HEK293T (cell line): ENCODE measurements around the gene USP21.

Source experiments
- CTCF ChIA-PET: fragments of 350-600 bp; formaldehyde crosslinking; extraction: SDS; loops from one replicate; lab custom pipeline; 2021; ENCODE audit warnings: antibody characterized with exemption, inconsistent platforms; lab: Yijun Ruan, JAX
- POLR2A ChIA-PET: fragments of 350-600 bp; formaldehyde crosslinking; extraction: SDS; loops from one replicate; lab custom pipeline; 2020; ENCODE audit warnings: antibody characterized with exemption, inconsistent platforms; lab: Yijun Ruan, JAX
- DNase-seq: peaks from one replicate; pipeline ENCODE4 v3.0.0; 2012; ENCODE audit warnings: mixed read lengths; ENCODE audit errors: extremely low spot score
- ARNT ChIP-seq: fragments of 450-650 bp; IDR thresholded peaks from 2 replicates; pipeline ENCODE4 v1.6.1; 2017; ENCODE audit warnings: mild to moderate bottlenecking
- BHLHE40 ChIP-seq: fragments of 450-650 bp; IDR thresholded peaks from 2 replicates; pipeline ENCODE4 v1.6.1; 2016; ENCODE audit warnings: mild to moderate bottlenecking, moderate library complexity, borderline replicate concordance
- CTBP1 ChIP-seq: fragments of 450-650 bp; IDR thresholded peaks from 2 replicates; pipeline ENCODE4 v1.6.1; 2016; ENCODE audit warnings: borderline replicate concordance
- ELF4 ChIP-seq: fragments of 450-650 bp; IDR thresholded peaks from 2 replicates; pipeline ENCODE4 v1.6.1; 2017; ENCODE audit warnings: antibody characterized with exemption
- FOXA1 ChIP-seq: fragments of 450-650 bp; IDR thresholded peaks from 2 replicates; pipeline ENCODE4 v1.6.1; 2016; ENCODE audit warnings: mild to moderate bottlenecking
- FOXK2 ChIP-seq: fragments of 450-650 bp; IDR thresholded peaks from 2 replicates; pipeline ENCODE4 v1.6.1; 2016; ENCODE audit warnings: mild to moderate bottlenecking
- FOXM1 ChIP-seq: fragments of 450-650 bp; IDR thresholded peaks from 2 replicates; pipeline ENCODE4 v1.6.1; 2017; ENCODE audit warnings: mild to moderate bottlenecking, borderline replicate concordance
- HDGF ChIP-seq: fragments of 450-650 bp; IDR thresholded peaks from 2 replicates; pipeline ENCODE4 v1.6.1; 2017; ENCODE audit warnings: antibody characterized with exemption, borderline replicate concordance
- L3MBTL2 ChIP-seq: fragments of 450-650 bp; conservative IDR thresholded peaks from 2 replicates; pipeline ENCODE4 v1.6.1; 2016; ENCODE audit warnings: mild to moderate bottlenecking
- LEF1 ChIP-seq: fragments of 450-650 bp; IDR thresholded peaks from 2 replicates; pipeline ENCODE4 v1.6.1; 2017; ENCODE audit warnings: mild to moderate bottlenecking, borderline replicate concordance
- NFRKB ChIP-seq: fragments of 450-650 bp; IDR thresholded peaks from 2 replicates; pipeline ENCODE4 v1.6.1; 2016; ENCODE audit warnings: mild to moderate bottlenecking, moderate library complexity
- PKNOX1 ChIP-seq: fragments of 450-650 bp; IDR thresholded peaks from 2 replicates; pipeline ENCODE4 v1.6.1; 2016
- SP1 ChIP-seq: fragments of 450-650 bp; IDR thresholded peaks from 2 replicates; pipeline ENCODE4 v1.6.1; 2017
- SUZ12 ChIP-seq: fragments of 450-650 bp; IDR thresholded peaks from 2 replicates; pipeline ENCODE4 v1.6.1; 2016; ENCODE audit warnings: mild to moderate bottlenecking
- TARDBP ChIP-seq: fragments of 450-650 bp; IDR thresholded peaks from 2 replicates; pipeline ENCODE4 v1.6.1; 2016
- ZNF384 ChIP-seq: fragments of 450-650 bp; IDR thresholded peaks from 2 replicates; pipeline ENCODE4 v1.6.1; 2016

Gene USP21

DNA sequence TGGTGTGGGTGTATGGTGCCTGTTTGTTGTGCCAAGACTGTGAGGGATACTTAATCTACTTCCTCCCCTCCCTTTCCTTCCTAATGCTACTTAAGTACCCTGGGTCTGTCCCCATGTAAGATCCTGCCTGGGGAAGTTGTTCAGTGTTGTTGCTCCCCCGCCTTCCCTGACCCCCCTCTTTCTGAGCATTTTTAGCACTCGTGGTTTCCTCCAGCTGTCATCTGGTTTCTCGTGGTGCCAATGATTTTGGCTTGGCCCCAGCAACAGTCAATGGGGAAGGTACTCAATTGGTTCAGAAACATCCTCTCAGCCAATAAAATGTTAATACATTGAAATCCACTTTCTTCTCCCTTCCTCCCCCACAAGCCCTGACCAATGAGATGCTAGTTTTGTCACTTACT lies 26.0 kb downstream of the USP21 start:
- TF ChIP-seq ZNF384 (no peak), CTBP1 (no peak)
- ChIA-PET POLR2A (no interaction called here), CTCF (no interaction called here)
- DNase-seq, result no peak

- POLR2A ChIA-PET, result interaction anchor here (1.0 kb wide), 1 partner anchor 16 kb away, joined by 3 read pairs; the partner anchor contains the start of gene NDUFS2
- CTCF ChIA-PET, result no interaction called here
- DNase-seq, result no peak
- no peak for TF ChIP-seq HDGF
- TF ChIP-seq FOXK2, result no peak
- TF ChIP-seq ARNT, result no peak
- TF ChIP-seq CTBP1, result no peak
- no peak for TF ChIP-seq BHLHE40
- TF ChIP-seq PKNOX1, result no peak
- no peak for TF ChIP-seq NFRKB
- no peak for TF ChIP-seq FOXM1
- no peak for TF ChIP-seq ZNF384
- TF ChIP-seq ELF4, result no peak
- no peak for TF ChIP-seq SUZ12
- no peak for TF ChIP-seq LEF1
- TF ChIP-seq FOXA1, result no peak
Measured at GRCh38 chr1:161185732-161186311, 26.5 kb downstream of the USP21 start.

GRCh38 chr1:161187311-161187710 lies 28.0 kb downstream of the USP21 start:
- ChIA-PET POLR2A (interaction anchor here (1.4 kb wide), 1 partner anchor 14 kb away, joined by 4 read pairs; the partner anchor contains the start of gene NDUFS2), CTCF (no interaction called here)
- no peak for DNase-seq
- TF ChIP-seq TARDBP (no peak), FOXM1 (no peak), LEF1 (no peak), L3MBTL2 (no peak), PKNOX1 (no peak), HDGF (no peak), FOXK2 (no peak), ELF4 (no peak), FOXA1 (no peak), NFRKB (no peak), ARNT (no peak), CTBP1 (no peak), ZNF384 (no peak), SP1 (no peak), SUZ12 (no peak), BHLHE40 (no peak)

DNA sequence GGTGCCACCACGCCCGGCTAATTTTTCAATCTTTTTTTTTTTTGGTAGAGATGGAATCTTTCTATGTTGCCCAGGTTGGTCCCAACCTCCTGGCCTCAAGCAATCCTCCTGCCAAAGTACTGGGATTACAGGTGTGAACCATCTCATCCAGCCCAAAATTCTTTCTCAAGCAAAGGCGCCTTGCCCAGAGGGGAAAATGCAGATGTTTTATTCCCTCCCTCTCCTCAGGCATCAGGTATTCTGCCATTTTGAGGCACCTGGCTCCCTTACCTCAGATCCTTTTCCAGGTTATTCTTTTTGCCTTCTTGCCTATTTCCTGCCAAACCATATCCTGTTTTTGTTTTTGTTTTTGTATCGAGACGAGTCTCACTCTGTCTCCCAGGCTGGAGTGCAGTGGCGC lies 29.1 kb downstream of the USP21 start:
- no peak for DNase-seq
- no peak for TF ChIP-seq FOXK2
- no peak for TF ChIP-seq FOXA1
- no peak for TF ChIP-seq SUZ12
- no peak for TF ChIP-seq BHLHE40
- TF ChIP-seq ZNF384, result no peak
- no peak for TF ChIP-seq CTBP1
- no peak for TF ChIP-seq SP1
- no peak for TF ChIP-seq ELF4
- TF ChIP-seq NFRKB, result no peak
- no peak for TF ChIP-seq L3MBTL2
- no peak for TF ChIP-seq PKNOX1
- no peak for TF ChIP-seq TARDBP
- TF ChIP-seq LEF1, result no peak
- no peak for TF ChIP-seq FOXM1
- no peak for TF ChIP-seq ARNT
- POLR2A ChIA-PET, result interaction anchor here (1.4 kb wide), 1 partner anchor 13 kb away, joined by 4 read pairs; the partner anchor contains the start of gene NDUFS2
- CTCF ChIA-PET, result no interaction called here

GRCh38 chr1:161189036-161189435 lies 29.7 kb downstream of the USP21 start:
- DNase-seq, result no peak
- POLR2A ChIA-PET, result no interaction called here
- TF ChIP-seq ZNF384 (no peak), TARDBP (no peak), NFRKB (no peak), FOXM1 (no peak), CTBP1 (no peak), HDGF (no peak), SP1 (no peak), ARNT (no peak), FOXA1 (no peak), SUZ12 (no peak)
- CTCF ChIA-PET, result no interaction called here

DNA sequence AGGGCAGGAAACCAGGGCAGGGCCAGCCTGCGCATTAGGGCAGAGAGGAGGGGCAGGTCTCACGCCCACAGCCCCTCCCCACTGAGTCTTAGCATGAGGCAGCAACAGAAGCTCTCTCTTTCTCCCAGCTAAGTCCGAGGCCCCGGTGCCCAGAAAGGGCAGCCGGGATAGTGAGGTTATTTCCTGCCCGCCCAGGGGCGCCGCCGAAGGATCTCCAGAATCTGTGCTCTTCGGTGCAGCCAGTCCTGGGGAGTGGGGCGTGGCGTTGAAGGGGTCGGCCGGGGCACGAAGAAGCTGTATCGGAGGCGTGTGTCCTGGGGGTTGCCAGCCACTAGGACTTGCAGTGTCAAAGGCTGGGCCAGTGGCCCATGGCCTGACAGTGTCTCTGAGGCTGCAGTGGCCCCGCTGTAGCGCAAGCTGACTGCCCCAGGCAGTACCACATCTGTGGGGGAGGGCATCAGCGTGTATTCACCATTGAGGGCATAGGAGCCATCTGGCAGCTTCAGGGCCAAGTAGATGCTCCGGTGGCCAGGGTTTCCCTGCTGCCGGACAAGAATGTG lies 31.7 kb downstream of the USP21 start:
- no peak for DNase-seq
- CTCF ChIA-PET, result interaction anchor here (1.0 to 2.2 kb wide), 5 partner anchors 8 to 191 kb away, joined by 3 to 7 read pairs (median 4); partner anchors contain the start of genes PPOX and TOMM40L
- POLR2A ChIA-PET, result interaction anchor here (0.8 to 1.1 kb wide), 2 partner anchors 11 to 20 kb away, joined by 3 to 4 read pairs; partner anchors contain the start of gene NDUFS2
- TF ChIP-seq CTBP1 (no peak), ARNT (no peak), ZNF384 (no peak), PKNOX1 (no peak), ELF4 (no peak), SP1 (no peak), L3MBTL2 (no peak), HDGF (no peak), FOXM1 (no peak), FOXK2 (no peak), BHLHE40 (no peak), FOXA1 (no peak), NFRKB (no peak), LEF1 (no peak), TARDBP (no peak), SUZ12 (no peak)
